Measurements from ENCODE around the gene LRIG1.

Gene LRIG1

DNA sequence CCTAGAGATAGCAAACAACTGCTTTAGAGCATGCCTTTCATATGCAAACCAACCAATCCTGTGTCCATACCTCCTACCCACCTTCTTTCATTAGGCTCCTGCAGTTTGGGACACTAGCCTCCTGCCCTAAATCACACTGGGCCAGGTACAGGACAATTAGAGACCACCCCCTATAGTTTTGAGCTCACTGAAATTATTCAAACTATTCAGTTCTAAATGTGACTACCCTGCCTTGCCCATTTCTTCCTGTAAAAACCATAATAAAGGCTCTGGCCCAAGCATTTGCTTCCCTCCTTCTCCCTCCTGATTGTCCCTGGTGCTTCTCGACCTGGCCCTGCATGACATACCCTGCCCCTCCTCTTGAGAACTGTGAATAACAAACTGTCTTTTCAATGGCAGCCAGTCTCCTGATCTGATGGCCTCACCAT, 31.4 kb upstream of the LRIG1 start:
- no peak for DNase-seq
- no peaks in the 10 kb centered on the region for H3K36me3 ChIP-seq (replicated peaks; ENCODE audit: insufficient read depth, low read length)
- H3K9me2 ChIP-seq (replicated peaks; ENCODE audit: insufficient read depth, low read length): no peaks in the 10 kb centered on the region
- no peaks in the 10 kb centered on the region for H3K79me2 ChIP-seq (ENCODE audit: low read length)
- no peaks in the 10 kb centered on the region for H3K9me3 ChIP-seq (replicated peaks; ENCODE audit: insufficient read depth, low read length)
- H3K4me1 ChIP-seq (ENCODE audit: low read length): no peaks in the 10 kb centered on the region
- H3F3A ChIP-seq (ENCODE audit: insufficient read depth, low read length): no peaks in the 10 kb centered on the region
- no peak overlapping the region for H3K9ac ChIP-seq (ENCODE audit: low read length)
- no peaks in the 10 kb centered on the region for H3K27me3 ChIP-seq (replicated peaks; ENCODE audit: insufficient read depth, low read length)
- H3K4me3 ChIP-seq (ENCODE audit: low read length): no peak overlapping the region
- no peak overlapping the region for H3K4me2 ChIP-seq (ENCODE audit: low read depth, low read length)
- TF ChIP-seq EZH2 (optimal IDR thresholded peaks at IDR 0.05; ENCODE audit: low read depth, low read length) (no peak), EZH2phosphoT487 (IDR thresholded peaks at IDR 0.05; ENCODE audit: low read length) (no peak)
- TF ChIP-seq, protein P1, sequence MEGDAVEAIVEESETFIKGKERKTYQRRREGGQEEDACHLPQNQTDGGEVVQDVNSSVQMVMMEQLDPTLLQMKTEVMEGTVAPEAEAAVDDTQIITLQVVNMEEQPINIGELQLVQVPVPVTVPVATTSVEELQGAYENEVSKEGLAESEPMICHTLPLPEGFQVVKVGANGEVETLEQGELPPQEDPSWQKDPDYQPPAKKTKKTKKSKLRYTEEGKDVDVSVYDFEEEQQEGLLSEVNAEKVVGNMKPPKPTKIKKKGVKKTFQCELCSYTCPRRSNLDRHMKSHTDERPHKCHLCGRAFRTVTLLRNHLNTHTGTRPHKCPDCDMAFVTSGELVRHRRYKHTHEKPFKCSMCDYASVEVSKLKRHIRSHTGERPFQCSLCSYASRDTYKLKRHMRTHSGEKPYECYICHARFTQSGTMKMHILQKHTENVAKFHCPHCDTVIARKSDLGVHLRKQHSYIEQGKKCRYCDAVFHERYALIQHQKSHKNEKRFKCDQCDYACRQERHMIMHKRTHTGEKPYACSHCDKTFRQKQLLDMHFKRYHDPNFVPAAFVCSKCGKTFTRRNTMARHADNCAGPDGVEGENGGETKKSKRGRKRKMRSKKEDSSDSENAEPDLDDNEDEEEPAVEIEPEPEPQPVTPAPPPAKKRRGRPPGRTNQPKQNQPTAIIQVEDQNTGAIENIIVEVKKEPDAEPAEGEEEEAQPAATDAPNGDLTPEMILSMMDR (IDR thresholded peaks at IDR 0.05; ENCODE audit: low read length): no peak
- no peaks in the 10 kb centered on the region for H4K20me1 ChIP-seq (ENCODE audit: insufficient read depth, low read length)
- no peak overlapping the region for H2AFZ ChIP-seq (ENCODE audit: low read length)
- no peak overlapping the region for H3K27ac ChIP-seq (ENCODE audit: low read length)

DNA sequence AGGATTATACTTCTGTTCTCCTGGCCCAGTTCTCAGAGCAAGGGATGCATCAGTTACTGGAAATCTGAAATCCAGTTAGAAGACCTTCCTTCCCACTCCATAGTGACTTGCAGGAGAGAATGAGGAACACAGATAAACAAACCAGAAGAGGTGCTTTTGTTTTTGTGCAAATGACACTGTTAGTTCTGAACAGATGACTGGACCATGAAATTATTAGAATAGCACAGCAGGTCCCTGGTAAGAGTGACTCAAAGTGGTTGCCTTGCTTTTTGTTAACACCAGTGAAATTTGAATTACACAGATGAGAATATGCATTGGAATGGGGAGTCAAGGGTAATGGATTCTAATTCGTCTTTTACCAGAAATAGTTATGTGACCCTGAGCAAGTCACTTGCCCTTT, 30.4 kb upstream of the LRIG1 start:
- Histone ChIP-seq H3K9me2 (replicated peaks; ENCODE audit: insufficient read depth, low read length) (no peaks in the 10 kb centered on the region), H3F3A (ENCODE audit: insufficient read depth, low read length) (no peaks in the 10 kb centered on the region), H2AFZ (ENCODE audit: low read length) (no peak overlapping the region), H3K4me3 (ENCODE audit: low read length) (no peak overlapping the region), H3K79me2 (ENCODE audit: low read length) (no peaks in the 10 kb centered on the region), H3K9ac (ENCODE audit: low read length) (no peak overlapping the region), H4K20me1 (ENCODE audit: insufficient read depth, low read length) (no peaks in the 10 kb centered on the region), H3K4me2 (ENCODE audit: low read depth, low read length) (no peak overlapping the region), H3K9me3 (replicated peaks; ENCODE audit: insufficient read depth, low read length) (no peaks in the 10 kb centered on the region), H3K27me3 (replicated peaks; ENCODE audit: insufficient read depth, low read length) (no peaks in the 10 kb centered on the region), H3K27ac (ENCODE audit: low read length) (no peak overlapping the region), H3K36me3 (replicated peaks; ENCODE audit: insufficient read depth, low read length) (no peaks in the 10 kb centered on the region), H3K4me1 (ENCODE audit: low read length) (no peaks in the 10 kb centered on the region)
- no peak for TF ChIP-seq EZH2 (optimal IDR thresholded peaks at IDR 0.05; ENCODE audit: low read depth, low read length)
- no peak for TF ChIP-seq EZH2phosphoT487 (IDR thresholded peaks at IDR 0.05; ENCODE audit: low read length)
- TF ChIP-seq, protein P1 (IDR thresholded peaks at IDR 0.05; ENCODE audit: low read length): no peak
- no peak for DNase-seq

DNA sequence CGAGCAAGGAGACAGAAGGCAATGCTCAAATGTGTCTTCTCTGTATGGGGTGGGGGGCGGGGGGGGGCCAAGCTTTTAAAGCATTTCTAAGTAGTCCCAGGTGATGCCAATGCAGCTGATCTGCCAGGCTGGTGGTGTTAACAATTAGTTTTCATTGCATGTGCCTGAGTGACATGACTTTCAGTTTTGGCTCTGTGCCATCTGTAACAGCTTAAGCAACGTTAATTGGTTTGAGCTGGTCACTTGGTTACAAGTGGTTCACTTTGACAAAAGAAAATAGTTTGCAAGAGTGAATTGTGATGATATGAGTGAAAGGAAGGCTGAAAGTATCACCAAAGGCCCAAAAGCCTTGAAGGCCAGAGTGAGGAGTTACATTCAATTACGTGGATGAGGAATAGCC, 26.4 kb upstream of the LRIG1 start:
- Histone ChIP-seq H3K9ac (ENCODE audit: low read length) (no peak overlapping the region), H3K79me2 (ENCODE audit: low read length) (no peaks in the 10 kb centered on the region), H3K36me3 (replicated peaks; ENCODE audit: insufficient read depth, low read length) (no peaks in the 10 kb centered on the region), H4K20me1 (ENCODE audit: insufficient read depth, low read length) (no peaks in the 10 kb centered on the region), H3K4me3 (ENCODE audit: low read length) (no peak overlapping the region), H3K9me2 (replicated peaks; ENCODE audit: insufficient read depth, low read length) (no peaks in the 10 kb centered on the region), H3K27ac (ENCODE audit: low read length) (no peak overlapping the region), H3K4me1 (ENCODE audit: low read length) (no peaks in the 10 kb centered on the region), H2AFZ (ENCODE audit: low read length) (no peak overlapping the region), H3K9me3 (replicated peaks; ENCODE audit: insufficient read depth, low read length) (no peaks in the 10 kb centered on the region), H3F3A (ENCODE audit: insufficient read depth, low read length) (no peaks in the 10 kb centered on the region), H3K4me2 (ENCODE audit: low read depth, low read length) (no peak overlapping the region), H3K27me3 (replicated peaks; ENCODE audit: insufficient read depth, low read length) (no peaks in the 10 kb centered on the region)
- no peak for DNase-seq
- TF ChIP-seq EZH2phosphoT487 (IDR thresholded peaks at IDR 0.05; ENCODE audit: low read length) (no peak), EZH2 (optimal IDR thresholded peaks at IDR 0.05; ENCODE audit: low read depth, low read length) (no peak)
- TF ChIP-seq, protein P1 (IDR thresholded peaks at IDR 0.05; ENCODE audit: low read length): no peak

Measured in MM.1S (cell line).